H54 (cell line): Measurements from ENCODE around the gene NTM.
"Not testable (repeated sequence)": the region's sequence is repeated elsewhere in the genome, so short reads cannot be mapped to it uniquely, and the experiment has no call there.

Experiments
- DNase-seq: peaks from one replicate; pipeline ENCODE4 v3.0.0; 2011; ENCODE audit warnings: low spot score, mixed read lengths; ENCODE audit not compliant: insufficient read length
- FAIRE-seq: peaks from 3 replicates; lab custom pipeline; 2011; peaks lifted over from hg19 to GRCh38; lab: Jason Lieb, UNC
- POLR2A ChIP-seq: IDR thresholded peaks from 2 replicates; pipeline ENCODE4 v1.6.1; 2011; ENCODE audit warnings: low read depth, mild to moderate bottlenecking, low read length

Gene NTM

DNA sequence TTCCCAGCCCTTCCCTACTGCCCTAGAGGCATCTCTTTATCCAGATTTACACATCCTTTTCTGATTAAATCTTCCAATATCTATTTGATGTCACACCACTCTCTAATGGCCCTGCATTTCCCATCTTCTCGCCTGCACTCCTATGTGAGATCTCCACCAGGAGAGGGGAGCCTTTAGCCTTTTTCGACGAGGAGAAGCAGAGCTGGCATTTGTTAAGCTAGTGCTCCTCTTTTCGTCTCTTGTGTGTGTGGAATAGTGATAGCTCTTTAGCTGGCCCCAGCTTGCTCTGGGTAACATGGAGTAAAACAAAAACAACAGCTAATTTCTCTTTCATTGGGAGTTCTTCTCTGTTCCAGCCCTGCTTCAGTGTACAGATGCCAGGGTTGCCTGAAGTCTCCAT, 536.5 kb downstream of the NTM start:
- no peak for TF ChIP-seq POLR2A
- DNase-seq (no peak), FAIRE-seq (no peak)

DNA sequence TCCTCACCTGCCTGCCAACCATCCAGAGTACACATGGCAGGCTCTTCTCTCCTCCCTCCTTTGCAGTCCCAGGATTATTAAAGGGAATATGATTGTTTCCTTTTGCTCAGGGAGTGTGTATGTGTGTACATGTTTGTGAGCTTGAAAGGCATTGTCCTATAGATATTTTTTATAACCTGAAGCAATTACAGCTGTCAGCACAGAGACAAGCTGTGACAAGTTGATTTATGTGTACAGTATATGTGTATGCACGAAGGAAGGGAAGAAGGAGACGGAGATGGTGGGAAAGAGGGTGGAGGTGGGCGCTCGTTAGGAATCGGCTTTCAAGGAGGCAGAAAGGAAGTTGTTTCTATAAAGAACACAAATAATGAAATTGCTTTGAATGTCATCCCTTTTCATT, 537.0 kb downstream of the NTM start:
- DNase-seq, result no peak
- no peak for FAIRE-seq
- TF ChIP-seq POLR2A, result no peak

DNA sequence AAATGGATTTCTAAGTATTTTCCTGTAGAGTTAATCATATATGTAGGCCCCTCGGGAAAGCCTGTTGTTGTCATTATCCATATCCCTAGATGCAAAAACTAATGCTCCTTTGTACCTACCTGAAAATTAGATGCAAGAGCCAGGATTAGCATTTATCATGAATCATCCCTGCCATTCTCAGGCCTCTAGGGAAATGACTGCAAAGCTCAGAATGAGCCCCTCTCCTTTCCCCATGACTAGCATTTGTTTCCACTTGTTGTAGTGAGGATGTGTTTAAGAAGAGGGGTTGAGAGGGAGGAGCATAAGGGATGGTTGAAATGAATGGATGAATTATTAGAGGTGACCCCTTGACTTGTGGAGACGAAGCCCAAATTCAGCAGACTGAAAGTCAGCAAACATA, 537.9 kb downstream of the NTM start:
- DNase-seq, result no peak
- FAIRE-seq, result no peak
- no peak for TF ChIP-seq POLR2A

DNA sequence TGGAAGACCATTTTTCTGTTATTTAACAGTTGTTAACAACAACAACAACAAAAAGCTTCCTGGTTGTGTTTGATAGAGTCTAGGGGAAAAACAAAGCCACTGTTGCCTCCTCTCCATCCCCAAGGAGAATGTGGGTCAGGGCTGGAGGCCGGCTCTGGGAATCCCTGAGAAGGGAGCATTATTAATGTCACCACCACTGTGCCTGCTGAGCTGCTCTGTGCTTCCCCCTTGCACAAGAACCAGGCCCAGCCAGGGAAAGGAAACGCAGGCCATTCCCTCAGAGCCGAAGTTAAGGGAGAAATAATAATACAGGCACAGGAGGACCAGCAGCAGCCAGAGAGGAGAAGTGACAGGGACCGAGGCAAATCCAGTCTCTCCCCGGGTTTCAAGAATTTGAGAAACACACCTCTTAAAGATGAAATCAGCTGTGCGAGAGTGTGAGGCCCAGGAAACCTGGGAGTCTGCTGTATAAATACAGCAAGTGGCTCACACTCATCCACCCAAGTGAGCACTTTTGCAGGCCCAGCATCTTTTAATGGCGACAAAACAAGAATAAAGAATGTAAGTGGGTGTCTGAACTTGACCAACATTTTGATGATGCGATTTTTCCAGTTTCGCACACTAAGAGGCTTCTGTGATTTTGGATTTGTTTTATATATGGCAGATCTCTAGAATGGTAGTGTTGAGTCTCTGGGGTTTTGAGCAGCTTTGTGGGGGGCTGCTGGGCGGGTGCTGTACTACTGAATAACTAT, 539.2 kb downstream of the NTM start:
- FAIRE-seq (no peak), DNase-seq (no peak)
- no peak for TF ChIP-seq POLR2A

DNA sequence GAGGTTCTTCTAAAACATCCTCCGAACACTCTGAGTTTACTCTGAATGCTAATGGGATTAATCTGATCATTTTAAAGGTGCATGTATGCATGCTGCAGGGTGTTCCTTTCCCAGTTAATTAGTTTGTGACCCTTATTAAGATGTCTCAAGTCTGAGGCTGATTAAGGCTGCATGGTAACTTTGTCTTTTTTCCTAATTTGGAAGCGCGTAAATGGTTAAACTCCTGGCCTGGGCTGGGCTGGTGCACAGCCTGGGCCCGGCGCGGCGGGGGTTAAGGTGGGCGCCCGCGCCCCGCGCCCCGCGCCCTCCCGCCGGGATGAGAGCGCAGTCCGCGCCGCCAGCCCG, 539.7 kb downstream of the NTM start:
- DNase-seq (no peak), FAIRE-seq (no peak)
- TF ChIP-seq POLR2A, result no peak

DNA sequence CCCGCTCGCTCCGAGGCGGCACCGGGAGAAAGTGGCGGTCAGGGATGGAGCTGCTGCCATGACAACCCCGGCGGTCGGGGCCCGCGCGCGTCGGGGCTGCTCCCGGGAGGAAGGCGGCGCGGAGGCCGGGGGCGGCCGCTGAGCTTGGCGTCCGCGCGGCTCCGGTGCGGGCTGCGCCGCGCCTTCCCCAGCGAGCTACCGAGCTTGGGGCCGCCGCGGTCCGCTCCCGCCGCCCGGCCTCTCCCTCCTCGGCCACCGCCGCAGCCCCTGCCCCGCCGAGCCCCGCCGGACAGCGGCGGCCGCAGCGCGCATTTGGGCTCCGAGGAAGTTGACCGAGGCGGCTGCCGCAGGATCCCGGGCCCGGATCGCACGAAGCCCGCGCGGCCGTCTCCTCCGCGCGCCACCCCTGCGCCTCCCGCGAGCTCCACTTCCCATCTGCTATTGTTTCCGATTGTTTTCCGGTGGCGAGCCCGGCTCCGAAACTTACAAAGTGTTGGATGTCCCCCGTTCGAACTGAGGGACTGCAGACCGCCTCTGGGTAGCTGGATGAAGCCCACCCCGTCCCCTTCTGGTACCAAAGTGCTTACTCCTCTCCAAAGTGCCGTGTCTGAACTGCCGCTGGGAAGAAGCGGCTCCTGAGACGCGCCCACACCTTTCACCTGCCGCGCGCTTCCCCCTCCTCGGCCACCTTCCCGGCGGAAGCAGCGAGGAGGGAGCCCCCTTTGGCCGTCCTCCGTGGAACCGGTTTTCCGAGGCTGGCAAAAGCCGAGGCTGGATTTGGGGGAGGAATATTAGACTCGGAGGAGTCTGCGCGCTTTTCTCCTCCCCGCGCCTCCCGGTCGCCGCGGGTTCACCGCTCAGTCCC, 540.3 kb downstream of the NTM start:
- FAIRE-seq (no peak), DNase-seq (no peak)
- TF ChIP-seq POLR2A, result no peak

DNA sequence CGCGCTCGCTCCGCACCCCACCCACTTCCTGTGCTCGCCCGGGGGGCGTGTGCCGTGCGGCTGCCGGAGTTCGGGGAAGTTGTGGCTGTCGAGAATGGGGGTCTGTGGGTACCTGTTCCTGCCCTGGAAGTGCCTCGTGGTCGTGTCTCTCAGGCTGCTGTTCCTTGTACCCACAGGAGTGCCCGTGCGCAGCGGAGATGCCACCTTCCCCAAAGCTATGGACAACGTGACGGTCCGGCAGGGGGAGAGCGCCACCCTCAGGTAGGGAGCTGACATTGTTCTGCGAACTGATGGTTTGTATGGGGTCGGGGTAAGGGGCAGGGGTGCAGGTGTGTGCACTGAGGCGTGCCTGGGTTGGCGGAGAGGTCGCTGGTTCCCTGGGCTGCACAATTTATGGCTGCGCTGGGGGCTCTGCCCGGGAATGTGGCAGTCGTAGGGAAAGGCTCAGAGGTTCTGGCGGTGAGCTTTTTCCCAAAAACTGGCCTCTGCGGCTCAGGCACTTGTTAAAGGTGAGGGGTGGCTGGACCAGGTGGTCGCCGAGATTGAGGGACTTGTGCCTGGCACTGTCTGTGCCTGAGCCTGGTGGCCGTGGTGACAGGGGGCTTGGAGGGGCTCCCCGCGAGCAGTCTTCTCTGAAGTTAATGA, 541.1 kb downstream of the NTM start:
- not testable (repeated sequence) for FAIRE-seq, DNase-seq

DNA sequence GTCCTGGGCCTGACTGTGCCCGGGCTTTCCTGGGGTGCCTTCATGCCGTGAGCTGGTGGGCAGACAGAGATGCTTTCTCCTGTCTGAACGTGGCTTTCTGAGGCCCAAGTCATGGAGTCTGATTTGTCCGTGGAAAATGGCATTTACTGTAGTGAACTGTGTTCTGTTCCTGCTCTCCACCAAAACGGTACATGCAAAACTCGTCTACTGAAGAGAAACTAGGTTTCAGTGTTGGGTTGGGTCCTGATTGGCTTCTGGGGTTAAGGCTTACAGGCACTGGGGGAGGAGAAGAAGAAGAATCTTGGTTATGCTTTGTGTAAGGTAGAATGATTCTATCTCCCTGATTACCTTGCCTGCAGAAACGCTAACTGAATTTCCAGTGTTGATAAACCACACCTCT, 541.7 kb downstream of the NTM start:
- TF ChIP-seq POLR2A, result no peak
- DNase-seq (no peak), FAIRE-seq (no peak)

DNA sequence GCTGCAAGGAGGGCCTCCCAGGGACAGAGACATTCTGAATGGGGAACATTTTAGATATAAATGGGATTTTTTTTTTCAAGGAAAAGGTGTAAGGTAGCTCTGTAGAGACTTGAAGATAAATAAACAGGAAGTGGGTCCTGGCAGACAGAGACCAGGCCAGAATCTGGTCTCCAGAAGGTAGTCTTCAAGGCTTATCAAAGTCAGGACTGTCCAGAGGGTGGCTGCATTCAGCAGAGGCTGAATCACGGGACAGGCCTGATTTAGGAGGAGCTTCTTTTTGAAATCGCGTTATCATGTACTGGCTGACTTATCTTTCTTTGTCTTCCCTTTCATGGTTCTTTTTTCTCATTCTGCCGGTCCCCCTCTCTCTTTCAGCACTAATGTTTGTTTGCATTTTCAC, 542.9 kb downstream of the NTM start:
- DNase-seq (no peak), FAIRE-seq (no peak)
- no peak for TF ChIP-seq POLR2A

DNA sequence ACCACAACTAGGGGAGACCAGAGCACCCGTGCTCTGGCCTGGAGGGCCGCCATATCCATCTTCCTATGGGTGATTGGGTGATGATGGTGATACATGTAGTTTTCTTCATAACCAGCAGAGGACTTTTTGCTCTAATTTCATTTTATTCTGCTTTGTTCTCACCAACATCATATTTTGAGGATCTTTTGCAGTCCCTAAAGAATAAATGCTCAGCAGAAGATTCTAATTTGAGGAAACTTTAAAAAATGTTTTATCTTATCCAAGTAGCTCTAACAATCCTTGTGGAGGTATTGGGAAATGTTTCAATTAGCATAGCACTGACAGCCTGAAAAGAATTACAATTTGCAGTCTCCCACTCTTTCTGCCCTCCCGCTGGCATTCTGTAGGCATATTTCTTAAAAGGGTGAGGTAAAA, 544.0 kb downstream of the NTM start:
- TF ChIP-seq POLR2A, result no peak
- FAIRE-seq (no peak), DNase-seq (no peak)

DNA sequence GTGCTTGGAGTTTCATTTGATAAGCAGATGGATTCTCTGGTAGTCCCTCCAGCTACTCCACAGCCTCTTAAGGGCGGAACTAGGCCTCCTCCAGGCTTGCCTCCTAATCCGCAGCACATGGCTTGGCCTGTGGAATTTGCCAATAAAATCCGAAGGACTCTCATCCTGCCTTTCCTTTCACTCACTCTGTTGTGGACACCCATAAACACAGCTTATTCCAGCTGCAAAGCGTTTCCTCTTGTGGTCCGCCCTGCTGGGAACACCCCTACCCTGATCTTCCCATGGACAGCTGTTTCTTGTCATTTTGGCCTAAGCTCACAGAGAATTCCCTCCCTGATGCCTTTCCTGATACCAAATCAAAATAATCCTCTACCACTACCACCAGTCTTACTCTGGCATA, 546.2 kb downstream of the NTM start:
- TF ChIP-seq POLR2A, result no peak

DNA sequence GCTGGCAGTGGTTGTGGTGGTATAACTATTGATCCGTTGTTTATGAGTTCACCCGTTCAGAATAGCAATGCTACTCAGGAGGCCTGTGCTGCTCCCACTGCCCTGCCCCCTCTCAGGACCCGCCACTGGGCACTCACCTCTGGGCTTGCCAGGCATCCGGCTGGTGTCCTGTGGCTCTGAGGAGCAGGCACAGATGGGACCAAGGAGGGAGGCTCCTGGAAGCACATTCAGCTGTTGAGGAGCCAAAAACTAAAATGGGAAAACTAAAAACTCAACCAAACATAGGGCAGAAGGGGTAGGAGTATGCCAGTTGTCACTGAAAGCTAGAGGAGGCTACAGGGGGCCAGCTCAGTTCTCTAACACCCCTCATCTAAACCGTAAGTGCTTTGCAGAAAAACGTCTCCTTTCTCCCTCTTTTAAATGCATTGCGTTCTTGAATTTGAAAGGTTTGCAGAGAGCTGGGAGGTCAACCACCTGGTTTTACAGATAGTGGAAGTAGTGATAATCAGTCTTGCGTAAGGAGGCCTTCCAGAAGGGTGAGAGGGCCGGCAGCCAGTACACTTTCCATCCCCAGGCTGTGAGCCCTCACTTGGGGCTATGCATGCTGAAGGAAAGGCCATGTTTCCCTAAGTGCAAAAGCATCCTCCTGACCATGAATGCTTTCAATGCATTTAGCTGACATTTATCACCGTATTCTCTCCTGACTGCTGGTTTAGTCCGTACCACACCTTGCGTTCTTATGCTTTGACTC, 547.4 kb downstream of the NTM start:
- DNase-seq, result no peak
- no peak for TF ChIP-seq POLR2A
- FAIRE-seq, result no peak

More for the DNA sequence above, 546.2 kb downstream of the NTM start:
- FAIRE-seq (no peak), DNase-seq (no peak)

DNA sequence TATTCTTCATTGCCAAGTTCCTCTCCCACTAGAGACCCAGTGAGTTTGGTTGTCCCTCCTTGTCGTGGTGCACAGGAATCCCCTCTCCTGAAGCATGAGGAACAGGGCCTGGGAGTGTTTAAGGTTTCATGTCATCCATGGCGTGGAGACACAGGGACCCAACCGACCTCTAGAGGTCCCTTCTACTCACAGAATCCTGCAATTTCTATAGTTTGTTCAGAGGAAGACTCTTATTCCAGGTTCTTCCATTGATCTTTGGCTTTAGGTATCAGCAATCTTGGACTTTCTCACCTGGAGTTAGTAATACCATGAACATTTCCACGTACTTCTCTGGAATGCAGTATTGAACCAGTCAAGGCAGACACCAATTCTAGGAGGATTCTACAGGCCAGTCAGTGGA, 548.2 kb downstream of the NTM start:
- no peak for FAIRE-seq
- TF ChIP-seq POLR2A, result no peak
- no peak for DNase-seq

DNA sequence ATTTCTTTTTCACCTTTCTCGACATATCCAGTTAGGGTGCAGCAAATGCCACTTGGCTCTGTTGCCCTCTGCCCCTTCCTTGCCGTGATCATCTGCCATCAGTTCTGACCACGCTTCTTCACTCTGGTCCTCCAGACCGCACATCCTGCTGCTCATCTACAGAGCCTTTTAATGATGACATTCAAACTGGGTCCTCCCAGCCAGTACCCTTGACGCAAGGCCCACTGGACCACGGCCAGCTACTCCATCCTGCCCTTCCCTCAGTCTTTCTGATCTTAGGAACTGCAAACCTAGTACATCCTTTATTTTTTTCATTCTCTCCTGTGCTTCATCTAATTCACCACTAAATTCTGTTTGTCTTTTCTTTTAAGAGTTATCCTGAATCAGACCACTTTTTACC, 551.8 kb downstream of the NTM start:
- DNase-seq (no peak), FAIRE-seq (no peak)
- no peak for TF ChIP-seq POLR2A
